ENCODE results near the gene TNPO3. TPM values are rescaled to one million over a fixed set of nuclear protein-coding genes. Genes with fewer than 3 reads are reported as not detected.

TNPO3 gene
- total RNA-seq, 1 experiment from 2014 or later: 71.1 TPM

DNA sequence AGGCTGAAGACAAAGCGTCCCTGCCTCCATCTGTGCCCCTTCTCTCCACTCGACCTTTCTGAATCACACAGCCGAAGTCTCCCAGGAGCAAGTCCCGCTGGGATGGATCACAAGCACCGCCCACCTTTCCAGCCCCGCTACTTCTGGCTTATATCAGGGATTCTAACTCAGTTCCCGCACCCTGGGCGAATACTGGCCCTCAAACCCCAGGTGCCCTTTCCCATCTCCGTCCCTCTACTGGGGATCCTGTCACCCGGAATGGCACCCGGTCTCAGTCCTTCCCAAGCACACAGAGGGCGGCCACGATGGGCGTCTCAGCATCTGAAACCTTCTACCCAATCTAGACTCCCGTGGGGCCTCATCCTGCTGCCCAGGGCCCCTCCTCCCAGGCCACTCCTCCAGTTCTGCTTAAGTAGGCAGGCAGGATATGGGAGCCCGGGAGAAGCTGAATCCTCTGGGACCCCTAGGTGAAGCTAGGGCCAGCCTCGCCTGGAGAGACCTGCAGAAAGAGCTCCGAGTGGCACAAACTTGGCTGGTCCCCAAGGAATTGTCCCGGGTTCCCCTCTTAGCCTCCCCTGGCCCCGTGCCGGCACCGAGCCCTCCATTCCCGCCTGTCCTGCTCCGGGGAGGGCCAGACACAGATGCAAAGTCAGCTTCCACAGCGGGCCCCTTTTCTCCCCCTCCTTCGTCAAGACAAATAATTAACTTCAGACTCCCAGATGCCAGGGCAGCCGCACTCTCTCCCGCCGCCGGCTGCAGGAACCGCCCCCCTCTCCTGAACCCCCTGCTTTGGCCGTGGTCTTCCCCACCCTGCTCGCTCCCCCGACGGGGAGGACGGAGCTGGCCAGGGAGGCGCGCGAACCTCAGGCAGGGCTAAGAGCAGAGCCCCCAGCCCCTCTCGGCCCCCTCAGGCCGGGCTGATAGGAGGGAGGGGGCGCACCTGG is 145.0 kb downstream of the TNPO3 start:
- no peak for DNase-seq (ENCODE audit: low read depth)

DNA sequence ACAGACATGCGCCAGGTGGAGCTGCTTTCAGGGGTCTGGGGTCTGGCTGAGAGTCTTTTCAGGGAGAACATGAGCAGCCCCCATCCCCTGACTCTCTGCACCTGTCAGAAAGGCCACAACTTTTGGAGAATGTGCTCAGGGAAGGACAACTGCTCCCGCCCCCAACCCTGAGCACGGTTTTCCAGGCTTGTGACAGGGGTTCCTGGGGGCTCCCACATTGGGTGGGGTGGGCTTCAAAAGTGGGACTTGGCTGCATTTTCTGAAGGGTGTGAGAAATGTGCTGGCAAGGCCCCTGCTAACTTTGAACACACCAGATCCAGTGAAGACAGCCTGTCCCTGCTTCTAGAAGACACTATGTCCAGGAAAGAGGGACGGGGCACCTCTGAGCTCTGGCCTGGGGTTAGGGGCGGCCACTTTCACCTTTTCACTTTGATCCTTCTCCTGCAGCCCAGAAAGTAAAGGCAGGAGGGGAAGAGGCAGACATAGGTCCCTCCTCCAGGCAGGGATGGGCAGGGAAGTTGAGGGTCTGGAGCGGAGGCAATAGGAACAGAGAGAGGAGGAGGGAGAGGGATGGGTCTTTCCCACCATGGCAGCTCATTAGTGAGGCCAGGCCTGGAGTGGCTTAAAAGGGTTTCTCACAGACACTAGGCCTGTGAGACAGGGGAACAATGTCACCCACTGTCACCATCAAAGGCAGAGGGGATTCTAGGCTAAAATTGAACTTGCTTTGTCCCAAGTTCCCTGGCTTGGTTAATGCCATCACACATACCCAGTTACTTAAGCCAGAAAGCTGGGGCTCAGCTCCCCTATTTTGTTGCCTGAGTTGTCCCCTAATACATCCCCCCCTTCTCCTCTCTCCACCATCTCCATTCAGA is 145.9 kb downstream of the TNPO3 start:
- no peak for DNase-seq (ENCODE audit: low read depth)

DNA sequence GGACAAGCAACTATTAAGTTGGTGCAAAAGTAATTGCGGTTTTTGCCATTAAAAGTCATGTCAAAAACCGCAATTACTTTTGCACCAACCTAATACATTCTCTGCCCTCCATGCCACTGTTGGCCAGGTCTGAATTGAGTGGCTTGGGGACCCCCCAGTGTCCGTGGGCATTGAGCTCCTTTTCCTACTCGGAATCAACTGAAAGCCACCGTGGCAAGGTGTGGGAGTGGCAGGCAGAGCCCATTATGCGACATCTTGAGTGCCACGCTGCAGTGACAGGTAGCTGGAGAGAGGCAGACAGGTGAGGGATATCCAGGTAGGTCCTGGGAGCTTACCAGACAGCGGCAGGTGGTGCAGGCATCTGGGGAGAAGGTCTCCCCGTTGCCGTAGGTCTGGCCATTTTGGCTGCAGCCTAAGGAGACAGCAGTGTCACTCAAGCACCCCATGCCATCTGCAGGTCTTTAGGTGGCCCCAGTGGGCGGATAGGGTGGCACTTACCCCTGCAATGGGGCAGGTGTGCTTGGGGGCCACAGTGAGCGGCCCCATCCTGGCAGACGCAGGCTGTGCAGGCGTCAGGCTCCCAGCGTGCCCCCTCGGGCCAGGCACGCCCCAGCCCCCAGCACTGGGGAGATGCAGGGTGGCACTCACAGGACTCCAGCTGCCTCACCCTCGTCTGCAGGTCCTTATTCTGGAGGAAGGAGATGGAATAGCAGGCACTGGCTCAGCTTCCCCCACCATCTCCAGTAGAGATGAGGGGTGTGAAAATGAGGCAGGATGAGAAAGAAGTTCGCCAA is 147.9 kb downstream of the TNPO3 start:
- DNase-seq (ENCODE audit: low read depth): no peak

DNA sequence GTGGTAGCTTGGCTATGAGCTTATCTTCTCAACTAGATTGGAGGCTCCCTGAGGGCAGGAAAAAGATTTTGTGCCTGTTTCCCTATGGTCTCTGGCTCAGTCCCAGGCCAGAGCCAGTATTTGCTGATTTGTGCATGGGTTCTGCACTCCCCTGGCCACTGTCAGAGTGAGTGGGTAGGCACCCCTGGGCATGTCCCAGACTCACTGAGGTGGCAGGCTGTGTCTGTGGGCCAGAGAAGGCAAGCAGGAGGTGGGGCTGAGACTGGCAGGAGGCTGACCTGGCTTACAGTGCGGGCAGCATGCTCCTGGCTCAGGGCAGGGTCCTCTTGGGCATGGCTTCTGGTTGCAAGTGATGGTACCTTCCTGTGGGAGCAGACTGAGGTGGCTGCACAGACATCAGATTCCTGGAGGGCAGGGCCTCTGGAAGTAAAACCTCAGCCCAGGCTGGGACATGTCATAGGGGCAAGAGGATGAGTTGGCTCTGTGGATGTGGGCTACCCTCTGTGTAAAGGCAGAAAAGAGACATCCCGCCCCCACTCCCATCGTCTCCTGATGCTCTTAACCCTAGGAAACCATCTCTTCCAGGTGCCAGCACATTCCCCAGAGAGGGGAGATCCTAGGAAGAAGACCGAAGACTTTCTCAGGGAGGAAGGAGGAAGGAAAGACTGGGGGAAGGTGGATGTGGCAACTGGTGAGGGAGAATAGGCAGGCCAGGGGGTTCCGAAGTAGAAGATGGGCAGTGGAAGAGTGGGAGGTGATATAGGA is 148.7 kb downstream of the TNPO3 start:
- DNase-seq (ENCODE audit: low read depth): no peak

- peak; percentile 64 for DNase-seq (ENCODE audit: low read depth)
Observed at GRCh38 chr7:128904381-128905197, 150.3 kb downstream of the TNPO3 start.

Other genes starting within 250 kb of the TNPO3 start
- gene FLNC, start 224.7 kb downstream of the TNPO3 start, total RNA-seq (2014; rRNA removed): 215 and 254 TPM in 2 replicates
- gene ATP6V1F, start 192.3 kb downstream of the TNPO3 start, total RNA-seq (2014; rRNA removed): 211 and 226 TPM in 2 replicates
- gene KCP, start 144.4 kb downstream of the TNPO3 start, total RNA-seq (2014; rRNA removed): 0.13 TPM in 1 of 2 replicates, not detected in the other
- gene IRF5, start 117.2 kb downstream of the TNPO3 start, total RNA-seq (2014; rRNA removed): 0.19 and 0.75 TPM in 2 replicates
- 0.57 TPM in 1 of 2 replicates, not detected in the other for gene TSPAN33, start 89.6 kb upstream of the TNPO3 start, total RNA-seq (2014; rRNA removed)
- 1.8 and 2.2 TPM in 2 replicates for gene SMO, start 133.5 kb upstream of the TNPO3 start, total RNA-seq (2014; rRNA removed)
- gene AHCYL2, start 169.9 kb upstream of the TNPO3 start, total RNA-seq (2014; rRNA removed): 11.9 and 12.1 TPM in 2 replicates

Measured in LHCN-M2 (cell line).